Activated gamma-delta T cell treated with Interleukin-2 at 50 U/mL for 16 hours (primary cell): Measurements from ENCODE around the gene PLA2G6.
"Not testable (repeated sequence)": the region's sequence is repeated elsewhere in the genome, so short reads cannot be mapped to it uniquely, and the experiment has no call there.

ENCODE experiments used
- DNase-seq: peaks from one replicate; pipeline ENCODE4 v3.0.0-alpha.2; 2020

The PLA2G6 gene

GRCh38 chr22:38080850-38081635 lies 100.6 kb downstream of the PLA2G6 start:
- no peak for DNase-seq

GRCh38 chr22:38080474-38080849 lies 101.2 kb downstream of the PLA2G6 start:
- DNase-seq, result no peak

GRCh38 chr22:38079804-38080203 lies 101.8 kb downstream of the PLA2G6 start:
- no peak for DNase-seq

- not testable (repeated sequence) for DNase-seq
These were observed 102.4 kb downstream of the PLA2G6 start for GRCh38 chr22:38079208-38079607.

GRCh38 chr22:38078046-38078840 lies 103.4 kb downstream of the PLA2G6 start:
- no peak for DNase-seq

GRCh38 chr22:38077595-38077994 lies 104.0 kb downstream of the PLA2G6 start:
- DNase-seq, result no peak

GRCh38 chr22:38077096-38077495 lies 104.5 kb downstream of the PLA2G6 start:
- no peak for DNase-seq

- no peak for DNase-seq
These were observed 105.7 kb downstream of the PLA2G6 start for GRCh38 chr22:38075961-38076360.

GRCh38 chr22:38075105-38075825 lies 106.4 kb downstream of the PLA2G6 start:
- no peak for DNase-seq

GRCh38 chr22:38074181-38075104 lies 107.2 kb downstream of the PLA2G6 start:
- no peak for DNase-seq

GRCh38 chr22:38073150-38074130 lies 108.2 kb downstream of the PLA2G6 start:
- no peak for DNase-seq

- no peak for DNase-seq
These were observed 109.1 kb downstream of the PLA2G6 start for GRCh38 chr22:38072322-38073149.

GRCh38 chr22:38071421-38072321 lies 110.0 kb downstream of the PLA2G6 start:
- no peak for DNase-seq

- DNase-seq, result no peak
These were observed 111.2 kb downstream of the PLA2G6 start for GRCh38 chr22:38070250-38070921.

- DNase-seq, result no peak
These were observed 112.0 kb downstream of the PLA2G6 start for GRCh38 chr22:38069372-38070249.

- no peak for DNase-seq
These were observed 112.8 kb downstream of the PLA2G6 start for GRCh38 chr22:38068641-38069371.
